Transverse colon (tissue), 3 donors: ENCODE results near the gene HERC2.

Experiments
- EP300 ChIP-seq: sonication (generic); formaldehyde crosslinking; IDR thresholded peaks from one replicate; pipeline ENCODE4 v1.6.1; 2017; ENCODE audit warnings: antibody characterized with exemption, low read depth
- POLR2A ChIP-seq: fragments of 450-650 bp; IDR thresholded peaks from one replicate; pipeline ENCODE4 v1.6.1; 2016; ENCODE audit warnings: antibody characterized with exemption, mild to moderate bottlenecking, moderate library complexity
- TF ChIP-seq, protein P1 (sequence below), 5 experiments: fragments of 200-600 bp in 3 of 5; fragments of 450-650 bp in 2 of 5; sonication (generic) in 3 of 5; IDR thresholded peaks; 1 replicate in 2 of 5; 2 replicates in 3 of 5; pipeline ENCODE4 v1.5.1; 2016 to 2017; ENCODE audit warnings: antibody characterized with exemption in 5 of 5, inconsistent platforms in 3 of 5, mild to moderate bottlenecking in 2 of 5, moderate library complexity in 1 of 5

DNA sequence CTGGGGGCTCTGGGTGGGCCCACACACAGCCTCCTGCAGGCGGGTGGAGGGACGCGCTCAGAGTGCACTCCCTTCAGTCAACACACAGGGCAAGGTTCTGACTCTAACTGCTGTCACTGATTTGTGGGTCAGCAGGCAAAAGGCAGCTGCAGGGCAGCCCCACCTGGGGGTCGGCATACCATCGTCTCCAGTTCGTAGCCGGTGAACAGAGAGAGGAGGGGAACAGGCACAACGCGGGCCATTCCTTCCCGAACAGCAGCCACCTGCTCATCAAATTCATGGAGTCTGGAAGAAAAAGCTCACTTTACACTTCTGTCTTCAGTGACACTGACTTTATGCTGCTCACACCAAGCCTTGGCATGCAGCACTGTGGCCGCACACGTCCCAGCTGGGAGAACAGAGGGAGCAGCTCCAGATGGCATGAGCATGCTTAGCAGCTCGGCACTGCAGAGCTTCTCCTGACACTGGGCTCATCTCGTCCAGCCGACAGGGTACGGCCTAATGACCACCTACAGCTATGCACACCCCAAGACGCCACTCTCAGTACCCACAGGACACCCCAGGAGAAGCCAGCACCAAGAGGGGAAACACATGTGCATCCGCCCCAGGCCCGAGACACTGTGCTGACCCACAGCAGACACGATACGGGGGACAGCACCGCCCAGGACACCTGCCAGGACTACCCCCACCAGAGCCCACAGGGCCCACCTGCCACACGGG, 208.4 kb downstream of the HERC2 start:
- TF ChIP-seq, protein P1, sequence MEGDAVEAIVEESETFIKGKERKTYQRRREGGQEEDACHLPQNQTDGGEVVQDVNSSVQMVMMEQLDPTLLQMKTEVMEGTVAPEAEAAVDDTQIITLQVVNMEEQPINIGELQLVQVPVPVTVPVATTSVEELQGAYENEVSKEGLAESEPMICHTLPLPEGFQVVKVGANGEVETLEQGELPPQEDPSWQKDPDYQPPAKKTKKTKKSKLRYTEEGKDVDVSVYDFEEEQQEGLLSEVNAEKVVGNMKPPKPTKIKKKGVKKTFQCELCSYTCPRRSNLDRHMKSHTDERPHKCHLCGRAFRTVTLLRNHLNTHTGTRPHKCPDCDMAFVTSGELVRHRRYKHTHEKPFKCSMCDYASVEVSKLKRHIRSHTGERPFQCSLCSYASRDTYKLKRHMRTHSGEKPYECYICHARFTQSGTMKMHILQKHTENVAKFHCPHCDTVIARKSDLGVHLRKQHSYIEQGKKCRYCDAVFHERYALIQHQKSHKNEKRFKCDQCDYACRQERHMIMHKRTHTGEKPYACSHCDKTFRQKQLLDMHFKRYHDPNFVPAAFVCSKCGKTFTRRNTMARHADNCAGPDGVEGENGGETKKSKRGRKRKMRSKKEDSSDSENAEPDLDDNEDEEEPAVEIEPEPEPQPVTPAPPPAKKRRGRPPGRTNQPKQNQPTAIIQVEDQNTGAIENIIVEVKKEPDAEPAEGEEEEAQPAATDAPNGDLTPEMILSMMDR (IDR thresholded peaks at IDR 0.05): no peak
- TF ChIP-seq EP300 (no peak), POLR2A (no peak)
